Stomach (tissue), 9 donors: ENCODE data around the gene CREB3L1. TPM values are rescaled to one million over a fixed set of nuclear protein-coding genes. Genes with fewer than 3 reads are reported as not detected.

Experiments
- DNase-seq, 2 donors: peaks; one replicate each; pipeline versions ENCODE4 v3.0.0 to v3.0.0-alpha.2; 2013 to 2019
- H3K27ac ChIP-seq, 5 donors: fragments of 200-600 bp in 4 of 5; sonication (generic) in 4 of 5; one replicate each; pipeline ENCODE4 v1.5.1; 2013 to 2019; ENCODE audit warnings: mild to moderate bottlenecking in 1 of 5, moderate library complexity in 1 of 5
- H3K27me3 ChIP-seq, 3 donors: fragments of 200-600 bp; sonication (generic); one replicate each; pipeline ENCODE4 v1.5.1; 2017 to 2019; ENCODE audit warnings: mixed run types in 1 of 3
- H3K36me3 ChIP-seq, 4 donors: fragments of 200-600 bp; sonication (generic); 1 replicate in 3 of 4; 2 replicates in 1 of 4; pipeline ENCODE4 v1.5.1; 2016 to 2019
- H3K4me1 ChIP-seq, 4 donors: fragments of 200-600 bp; sonication (generic); one replicate each; pipeline ENCODE4 v1.5.1; 2016 to 2019
- H3K4me3 ChIP-seq, 4 donors: fragments of 200-600 bp; sonication (generic) in 3 of 4; one replicate each; pipeline ENCODE4 v1.5.1; 2016 to 2019; ENCODE audit warnings: mild to moderate bottlenecking in 1 of 4
- H3K9me3 ChIP-seq, 4 donors: fragments of 200-600 bp; sonication (generic); one replicate each; pipeline ENCODE4 v1.5.1; 2016 to 2019
- CTCF ChIP-seq, 7 experiments: fragments of 450-650 bp in 4 of 7; fragments of 200-600 bp in 3 of 7; sonication (generic) in 3 of 7; IDR thresholded peaks; one replicate each; pipeline ENCODE4 v1.5.1; 2016 to 2019; ENCODE audit warnings: antibody characterized with exemption in 7 of 7, control low read depth in 2 of 7, mild to moderate bottlenecking in 1 of 7
- EP300 ChIP-seq: sonication (generic); formaldehyde crosslinking; IDR thresholded peaks from one replicate; pipeline ENCODE4 v1.6.1; 2017; ENCODE audit warnings: antibody characterized with exemption
- POLR2A ChIP-seq, 4 donors: fragments of 450-650 bp; IDR thresholded peaks; one replicate each; pipeline ENCODE4 v1.6.1; 2016; ENCODE audit warnings: antibody characterized with exemption in 4 of 4, control low read depth in 2 of 4, mild to moderate bottlenecking in 1 of 4, moderate library complexity in 1 of 4
- POLR2AphosphoS5 ChIP-seq, 3 donors: sonication (generic); formaldehyde crosslinking; IDR thresholded peaks; one replicate each; pipeline ENCODE4 v1.6.1; 2016; ENCODE audit warnings: antibody characterized with exemption in 3 of 3
- WGBS, 5 donors: extraction: QIAGEN DNeasy Blood & Tissue Kit in 3 of 5; methylation state at CpG; one replicate each; pipeline versions ENCODE4 v1.1.5 to v1.1.7; 2013 to 2018; 5-methylcytosine and 5-hydroxymethylcytosine counted together
- intact Hi-C: fragments of 100-400 bp; cut with DNase I; formaldehyde crosslinking; loops from one replicate; pipeline ENCODE4 v1.15.1; 2023; ENCODE audit warnings: low total_unique reads
- polyA plus RNA-seq, 3 donors: library from polyadenylated mRNA; stranded (reverse); fragments of 200-250 nt; gene quantifications; one replicate each; pipeline ENCODE4 v1.2.3, GENCODE V29; 2013
- total RNA-seq, 5 donors: library from RNA; depleted of rRNA; stranded (reverse); fragments of >200 nt; gene quantifications; one replicate each; pipeline versions ENCODE4 v1.1.0 to v1.2.3, GENCODE V29; 2014 to 2016
- donor health status: healthy with polysubstance abuse.
- donor health status: Bipolar disorder and iron deficiency.
- donor health status: healthy.

The CREB3L1 gene
- total and polyA plus RNA-seq, 8 donors, result 21.0 to 125 (median 48.4) TPM

- Histone ChIP-seq H3K27ac (no peak overlapping the region), H3K36me3 (no peaks in the 10 kb centered on the region), H3K27me3 (peaks cover 0 to 19% (median 18%) of the 10 kb centered on the region in 3 donors), H3K4me3 (no peak overlapping the region), H3K9me3 (no peaks in the 10 kb centered on the region), H3K4me1 (peaks cover 22 to 55% (median 32%) of the 10 kb centered on the region in 4 donors)
- WGBS, 5 donors, result 88 to 92% (median 90%) methylated on average over 13 of the region's 13 CpGs
- intact Hi-C loops, result no loop called here
- DNase-seq, result no peak
- no peak for TF ChIP-seq POLR2AphosphoS5 (IDR thresholded peaks at IDR 0.05)
- no peak for TF ChIP-seq EP300
- TF ChIP-seq CTCF (IDR thresholded peaks at IDR 0.05), result no peak
- no peak for TF ChIP-seq POLR2A (IDR thresholded peaks at IDR 0.05)
Observed at GRCh38 chr11:46337626-46338345, 60.3 kb downstream of the CREB3L1 start.

GRCh38 chr11:46338636-46338987, 61.1 kb downstream of the CREB3L1 start:
- Histone ChIP-seq H3K27ac (peak overlapping the region in 4 of 5 donors; percentile 49 to 62 (median 52)), H3K9me3 (no peaks in the 10 kb centered on the region), H3K27me3 (peaks cover 0 to 11% (median 10%) of the 10 kb centered on the region in 3 donors), H3K36me3 (no peaks in the 10 kb centered on the region), H3K4me3 (peak overlapping the region in 3 of 4 donors; percentile 5 to 23 (median 11)), H3K4me1 (peaks cover 14 to 47% (median 25%) of the 10 kb centered on the region in 4 donors)
- TF ChIP-seq POLR2A (IDR thresholded peaks at IDR 0.05) (no peak), EP300 (no peak), POLR2AphosphoS5 (IDR thresholded peaks at IDR 0.05) (no peak), CTCF (IDR thresholded peaks at IDR 0.05) (no peak)
- intact Hi-C loops, result no loop called here
- WGBS, 5 donors, result 34 to 46% (median 42%) methylated on average over 9 of the region's 9 CpGs
- DNase-seq, result no peak

GRCh38 chr11:46338988-46339666, 61.7 kb downstream of the CREB3L1 start:
- Histone ChIP-seq H3K4me3 (peak overlapping the region in 3 of 4 donors; percentile 5 to 23 (median 11)), H3K27ac (peak overlapping the region in 4 of 5 donors; percentile 49 to 62 (median 52)), H3K9me3 (no peaks in the 10 kb centered on the region), H3K27me3 (peaks cover 0 to 6% (median 5%) of the 10 kb centered on the region in 3 donors), H3K4me1 (peaks cover 13 to 42% (median 25%) of the 10 kb centered on the region in 4 donors), H3K36me3 (no peaks in the 10 kb centered on the region)
- no peak for DNase-seq
- WGBS, 5 donors, result 26 to 40% (median 31%) methylated on average over 15 to 16 of the region's 16 CpGs
- TF ChIP-seq POLR2AphosphoS5 (IDR thresholded peaks at IDR 0.05) (no peak), POLR2A (IDR thresholded peaks at IDR 0.05) (no peak), EP300 (no peak), CTCF (IDR thresholded peaks at IDR 0.05) (no peak)
- intact Hi-C loops, result no loop called here

- peak overlapping the region in 2 of 5 donors; percentile 50 to 62 for H3K27ac ChIP-seq
Observed at GRCh38 chr11:46339816-46340215, 62.4 kb downstream of the CREB3L1 start.

More at GRCh38 chr11:46339816-46340215, 62.4 kb downstream of the CREB3L1 start:
- intact Hi-C loops, result no loop called here
- TF ChIP-seq POLR2A (IDR thresholded peaks at IDR 0.05) (no peak), POLR2AphosphoS5 (IDR thresholded peaks at IDR 0.05) (no peak), EP300 (no peak), CTCF (IDR thresholded peaks at IDR 0.05) (no peak)
- Histone ChIP-seq H3K4me3 (no peak overlapping the region), H3K9me3 (no peaks in the 10 kb centered on the region), H3K36me3 (no peaks in the 10 kb centered on the region), H3K4me1 (peaks cover 13 to 42% (median 25%) of the 10 kb centered on the region in 4 donors), H3K27me3 (no peaks in the 10 kb centered on the region)
- WGBS, 5 donors, result 68 to 83% (median 73%) methylated on average over 2 of the region's 2 CpGs
- no peak for DNase-seq
